ENCODE results near the gene NBEA. TPM values are rescaled to one million over a fixed set of nuclear protein-coding genes. Genes with fewer than 3 reads are reported as not detected.

Gene NBEA
- total RNA-seq, 1 donor from 2014 or later = 3.9 TPM

DNA sequence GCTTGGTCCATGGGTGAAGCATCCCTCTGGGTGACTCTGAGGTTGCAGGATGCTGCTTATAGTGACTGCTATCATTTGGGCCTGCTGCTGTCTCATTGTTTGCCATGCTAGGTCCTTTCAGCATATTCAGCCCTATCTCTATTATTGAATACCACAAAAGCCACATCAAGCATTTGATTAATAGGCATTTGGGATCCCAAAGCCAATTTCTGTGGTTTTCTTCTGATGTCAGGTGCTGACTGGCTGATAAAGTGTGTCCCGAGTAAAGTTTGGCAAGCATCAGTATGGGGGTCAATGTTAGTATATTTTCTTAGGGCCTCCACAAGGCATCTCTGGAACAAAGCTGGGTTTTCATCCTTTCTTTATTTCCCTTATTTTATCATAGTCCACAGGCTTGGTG, 204.6 kb downstream of the NBEA start:
- Mint-ChIP-seq H3K27ac (no peak overlapping the region), H3K27me3 (no peaks in the 10 kb centered on the region), H3K36me3 (ENCODE audit: low read depth) (no peaks in the 10 kb centered on the region), H3K9me3 (no peaks in the 10 kb centered on the region), H3K4me3 (no peak overlapping the region), H3K4me1 (no peaks in the 10 kb centered on the region)
- DNase-seq (no peak), ATAC-seq (ENCODE audit: low read depth) (no peak)
- ChIA-PET CTCF (no interaction called here), POLR2A (no interaction called here)
- intact Hi-C loops (cut with micrococcal nuclease) = no loop called here
- TF ChIP-seq, protein P1, sequence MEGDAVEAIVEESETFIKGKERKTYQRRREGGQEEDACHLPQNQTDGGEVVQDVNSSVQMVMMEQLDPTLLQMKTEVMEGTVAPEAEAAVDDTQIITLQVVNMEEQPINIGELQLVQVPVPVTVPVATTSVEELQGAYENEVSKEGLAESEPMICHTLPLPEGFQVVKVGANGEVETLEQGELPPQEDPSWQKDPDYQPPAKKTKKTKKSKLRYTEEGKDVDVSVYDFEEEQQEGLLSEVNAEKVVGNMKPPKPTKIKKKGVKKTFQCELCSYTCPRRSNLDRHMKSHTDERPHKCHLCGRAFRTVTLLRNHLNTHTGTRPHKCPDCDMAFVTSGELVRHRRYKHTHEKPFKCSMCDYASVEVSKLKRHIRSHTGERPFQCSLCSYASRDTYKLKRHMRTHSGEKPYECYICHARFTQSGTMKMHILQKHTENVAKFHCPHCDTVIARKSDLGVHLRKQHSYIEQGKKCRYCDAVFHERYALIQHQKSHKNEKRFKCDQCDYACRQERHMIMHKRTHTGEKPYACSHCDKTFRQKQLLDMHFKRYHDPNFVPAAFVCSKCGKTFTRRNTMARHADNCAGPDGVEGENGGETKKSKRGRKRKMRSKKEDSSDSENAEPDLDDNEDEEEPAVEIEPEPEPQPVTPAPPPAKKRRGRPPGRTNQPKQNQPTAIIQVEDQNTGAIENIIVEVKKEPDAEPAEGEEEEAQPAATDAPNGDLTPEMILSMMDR (IDR thresholded peaks at IDR 0.05) = no peak

DNA sequence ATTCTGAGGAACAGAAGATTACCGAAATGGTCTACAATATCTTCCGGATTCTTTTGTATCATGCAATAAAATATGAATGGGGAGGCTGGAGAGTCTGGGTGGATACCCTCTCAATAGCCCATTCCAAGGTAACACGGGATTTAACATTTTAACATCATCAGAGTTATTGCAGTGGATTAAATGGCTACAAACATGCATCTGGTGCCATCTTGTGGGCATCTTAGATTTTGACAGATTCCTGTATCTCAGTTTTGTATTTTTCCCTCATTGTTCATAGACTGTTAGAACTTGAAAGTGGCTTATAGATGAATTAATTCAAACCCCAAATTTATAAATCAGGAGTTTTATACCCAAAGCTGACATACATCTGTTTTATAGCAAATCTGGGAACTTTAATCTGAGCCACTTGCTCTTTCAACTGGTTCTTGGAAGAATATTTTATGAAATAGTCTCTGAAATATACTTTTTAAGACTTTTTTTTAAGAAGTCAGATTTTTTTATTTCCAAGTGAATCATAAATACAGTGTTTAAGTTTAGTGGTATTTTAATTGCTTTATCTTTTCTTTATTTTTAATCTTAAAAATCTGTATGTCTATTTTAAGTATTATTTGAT, 215.2 kb downstream of the NBEA start:
- intact Hi-C loops (cut with micrococcal nuclease) = loop anchor here (1.0 kb wide), 2 partner anchors 1357 to 1929 kb away; no protein-coding TSS in a partner anchor
- no peak for ATAC-seq (ENCODE audit: low read depth)
- CTCF ChIA-PET = no interaction called here
- no peaks in the 10 kb centered on the region for H3K27me3 Mint-ChIP-seq
- no peak overlapping the region for H3K27ac Mint-ChIP-seq
- DNase-seq = no peak
- peaks cover 2% of the 10 kb centered on the region for H3K36me3 Mint-ChIP-seq (ENCODE audit: low read depth)
- peaks cover 1% of the 10 kb centered on the region for H3K4me1 Mint-ChIP-seq
- POLR2A ChIA-PET = no interaction called here
- H3K9me3 Mint-ChIP-seq = no peaks in the 10 kb centered on the region
- TF ChIP-seq, protein P1 (IDR thresholded peaks at IDR 0.05) = peak; percentile 42
- no peak overlapping the region for H3K4me3 Mint-ChIP-seq

DNA sequence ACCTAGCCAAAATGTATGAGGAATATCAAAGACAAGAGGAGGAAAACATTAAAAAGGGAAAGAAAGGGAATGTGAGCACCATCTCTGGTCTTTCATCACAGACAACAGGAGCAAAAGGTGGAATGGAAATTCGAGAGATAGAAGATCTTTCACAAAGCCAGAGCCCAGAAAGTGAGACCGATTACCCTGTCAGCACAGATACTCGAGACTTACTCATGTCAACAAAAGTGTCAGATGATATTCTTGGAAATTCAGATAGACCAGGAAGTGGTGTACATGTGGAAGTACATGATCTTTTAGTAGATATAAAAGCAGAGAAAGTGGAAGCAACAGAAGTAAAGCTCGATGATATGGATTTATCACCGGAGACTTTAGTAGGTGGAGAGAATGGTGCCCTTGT, 217.0 kb downstream of the NBEA start:
- H3K4me1 Mint-ChIP-seq = peaks cover 5% of the 10 kb centered on the region
- intact Hi-C loops (cut with micrococcal nuclease) = no loop called here
- H3K4me3 Mint-ChIP-seq = no peak overlapping the region
- H3K27ac Mint-ChIP-seq = no peak overlapping the region
- no peaks in the 10 kb centered on the region for H3K27me3 Mint-ChIP-seq
- DNase-seq (no peak), ATAC-seq (ENCODE audit: low read depth) (no peak)
- ChIA-PET CTCF (interaction anchor here (0.8 kb wide), 1 partner anchor 10 kb away, joined by 4 read pairs; no protein-coding TSS in a partner anchor), POLR2A (no interaction called here)
- TF ChIP-seq, protein P1 (IDR thresholded peaks at IDR 0.05) = no peak
- H3K36me3 Mint-ChIP-seq (ENCODE audit: low read depth) = peaks cover 2% of the 10 kb centered on the region
- no peaks in the 10 kb centered on the region for H3K9me3 Mint-ChIP-seq

DNA sequence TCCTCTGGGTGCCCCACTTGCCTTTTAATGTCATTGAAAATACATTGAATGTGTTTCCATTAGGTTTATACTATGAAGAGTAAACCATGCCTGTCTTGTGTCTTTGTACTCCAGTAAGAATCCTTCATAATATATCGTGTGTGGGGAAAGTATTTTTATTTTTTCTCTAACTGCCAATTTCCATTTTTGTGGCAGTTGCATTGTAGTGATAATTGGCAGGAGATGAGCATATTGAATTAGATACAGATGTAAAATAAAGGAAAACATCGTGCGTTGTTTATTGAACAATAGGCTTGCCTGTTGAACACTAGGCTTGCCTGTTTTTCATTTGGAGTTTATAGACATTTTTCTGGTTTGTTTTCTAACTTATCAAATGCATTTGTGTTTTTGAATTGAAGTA, 218.8 kb downstream of the NBEA start:
- Mint-ChIP-seq H3K27me3 (no peaks in the 10 kb centered on the region), H3K27ac (no peak overlapping the region), H3K36me3 (ENCODE audit: low read depth) (peaks cover 2% of the 10 kb centered on the region), H3K4me1 (peaks cover 8% of the 10 kb centered on the region), H3K4me3 (no peak overlapping the region), H3K9me3 (no peaks in the 10 kb centered on the region)
- TF ChIP-seq, protein P1 (IDR thresholded peaks at IDR 0.05) = no peak
- ChIA-PET CTCF (interaction anchor here (1.0 kb wide), 1 partner anchor 13 kb away, joined by 3 read pairs; no protein-coding TSS in a partner anchor), POLR2A (no interaction called here)
- DNase-seq (no peak), ATAC-seq (ENCODE audit: low read depth) (no peak)
- intact Hi-C loops (cut with micrococcal nuclease) = loop anchor here (5.0 kb wide), 2 partner anchors 219 to 1619 kb away; partner anchors contain the start of gene NBEA

DNA sequence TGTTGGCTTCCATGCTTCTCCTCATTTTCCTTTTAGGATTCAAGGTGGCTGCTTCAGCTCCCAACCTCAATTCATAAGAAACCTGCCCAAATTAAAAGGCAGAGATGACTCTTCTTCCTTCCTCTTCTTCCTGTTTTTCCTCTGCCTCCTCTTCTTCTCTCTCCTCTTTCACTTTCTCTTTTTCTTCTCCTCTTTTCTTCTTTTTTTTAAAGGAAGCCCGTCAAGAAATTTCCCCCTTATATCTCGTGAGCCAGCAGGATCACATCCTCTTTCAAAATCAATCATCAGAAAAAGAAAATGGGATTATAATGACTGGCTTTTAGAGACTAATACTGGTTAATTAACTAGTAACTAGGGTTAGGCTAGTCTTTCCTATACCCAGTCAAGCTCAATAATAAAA, 220.3 kb downstream of the NBEA start:
- peaks cover 8% of the 10 kb centered on the region for H3K4me1 Mint-ChIP-seq
- no peak for ATAC-seq (ENCODE audit: low read depth)
- CTCF ChIA-PET = no interaction called here
- intact Hi-C loops (cut with micrococcal nuclease) = loop anchor here (5.0 kb wide), 2 partner anchors 220 to 1620 kb away; partner anchors contain the start of gene NBEA
- no peak for DNase-seq
- peak overlapping the region; percentile 64 for H3K4me3 Mint-ChIP-seq
- POLR2A ChIA-PET = no interaction called here
- H3K36me3 Mint-ChIP-seq (ENCODE audit: low read depth) = peaks cover 2% of the 10 kb centered on the region
- TF ChIP-seq, protein P1 (IDR thresholded peaks at IDR 0.05) = no peak
- H3K9me3 Mint-ChIP-seq = no peaks in the 10 kb centered on the region
- no peaks in the 10 kb centered on the region for H3K27me3 Mint-ChIP-seq
- H3K27ac Mint-ChIP-seq = peak overlapping the region; percentile 43

Measured in activated B cell treated with CpG ODN at 0.5 μM for 24 hours (primary cell).